ENCODE data around the gene TBKBP1. TPM values are rescaled to one million over a fixed set of nuclear protein-coding genes. Genes with fewer than 3 reads are reported as not detected.

Gene TBKBP1
- total RNA-seq, 4 donors from 2014 or later: 8.2 to 11.0 (median 10.0) TPM

DNA sequence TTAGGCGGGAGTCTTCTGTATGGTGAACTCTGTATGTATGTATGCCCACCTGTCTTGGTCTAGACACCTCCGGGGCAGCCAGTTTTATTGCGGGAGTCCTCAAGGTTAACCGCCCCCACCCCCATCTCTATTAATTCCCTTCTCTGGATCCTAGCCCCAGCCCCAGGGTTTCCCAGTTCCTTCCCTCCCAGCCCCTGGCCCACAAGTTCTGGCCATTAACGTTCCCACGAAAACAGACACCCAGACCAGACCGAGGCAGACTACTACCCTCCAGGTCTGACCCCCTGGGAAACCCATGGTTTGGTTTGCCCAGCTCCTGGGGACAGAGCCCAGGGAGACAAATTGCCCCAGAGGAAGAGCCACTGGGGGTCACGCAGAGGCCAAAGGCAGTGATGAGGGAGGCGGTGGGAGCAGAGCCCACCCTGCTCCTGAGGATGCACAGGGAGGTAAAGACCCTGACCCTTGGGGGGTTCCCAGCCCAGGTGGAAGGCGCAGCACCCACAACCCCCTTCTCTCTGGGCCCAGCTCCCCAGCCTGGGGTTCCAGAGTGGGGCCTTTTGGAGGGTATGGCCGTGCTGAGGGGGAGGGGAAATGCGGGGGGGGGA, 8.5 kb downstream of the TBKBP1 start:
- no peaks in the 10 kb centered on the region for H3K9me3 ChIP-seq
- H3K4me3 ChIP-seq (replicated peaks in 1 of 3): no peak overlapping the region
- H3K36me3 ChIP-seq: peaks cover 0 to 3% of the 10 kb centered on the region in 2 donors
- H3K27me3 ChIP-seq: no peaks in the 10 kb centered on the region
- intact Hi-C loops (cut with DNase I): no loop called here
- WGBS, 2 donors: 88 to 90% methylated on average over 12 of the region's 12 CpGs
- no peak overlapping the region for H3K27ac ChIP-seq
- TF ChIP-seq, protein P1, sequence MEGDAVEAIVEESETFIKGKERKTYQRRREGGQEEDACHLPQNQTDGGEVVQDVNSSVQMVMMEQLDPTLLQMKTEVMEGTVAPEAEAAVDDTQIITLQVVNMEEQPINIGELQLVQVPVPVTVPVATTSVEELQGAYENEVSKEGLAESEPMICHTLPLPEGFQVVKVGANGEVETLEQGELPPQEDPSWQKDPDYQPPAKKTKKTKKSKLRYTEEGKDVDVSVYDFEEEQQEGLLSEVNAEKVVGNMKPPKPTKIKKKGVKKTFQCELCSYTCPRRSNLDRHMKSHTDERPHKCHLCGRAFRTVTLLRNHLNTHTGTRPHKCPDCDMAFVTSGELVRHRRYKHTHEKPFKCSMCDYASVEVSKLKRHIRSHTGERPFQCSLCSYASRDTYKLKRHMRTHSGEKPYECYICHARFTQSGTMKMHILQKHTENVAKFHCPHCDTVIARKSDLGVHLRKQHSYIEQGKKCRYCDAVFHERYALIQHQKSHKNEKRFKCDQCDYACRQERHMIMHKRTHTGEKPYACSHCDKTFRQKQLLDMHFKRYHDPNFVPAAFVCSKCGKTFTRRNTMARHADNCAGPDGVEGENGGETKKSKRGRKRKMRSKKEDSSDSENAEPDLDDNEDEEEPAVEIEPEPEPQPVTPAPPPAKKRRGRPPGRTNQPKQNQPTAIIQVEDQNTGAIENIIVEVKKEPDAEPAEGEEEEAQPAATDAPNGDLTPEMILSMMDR (IDR thresholded peaks at IDR 0.05): no peak
- no peak for TF ChIP-seq POLR2A (IDR thresholded peaks at IDR 0.05)
- H3K4me1 ChIP-seq: no peaks in the 10 kb centered on the region
- DNase-seq: no peak

DNA sequence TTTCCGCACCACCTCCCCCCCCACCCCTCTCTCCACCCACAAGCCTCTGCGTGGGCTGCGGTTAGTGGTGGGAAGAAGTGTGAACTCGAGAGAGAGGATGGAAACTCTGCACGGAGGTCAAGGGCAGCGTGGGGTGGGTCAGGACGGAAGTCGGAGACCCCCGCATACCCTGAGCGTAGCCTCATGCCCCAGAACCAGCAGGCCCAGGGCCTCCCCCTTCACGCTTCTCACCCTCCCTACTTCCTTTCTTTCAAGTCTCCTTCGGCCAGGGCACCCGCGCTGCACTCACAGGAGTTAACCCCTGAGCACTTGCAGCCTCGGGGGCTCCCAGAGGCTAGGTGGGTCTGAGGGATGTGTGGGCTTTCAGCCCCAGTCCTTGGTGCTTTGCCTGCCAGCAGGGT, 9.2 kb downstream of the TBKBP1 start:
- no peak overlapping the region for H3K27ac ChIP-seq
- H3K4me3 ChIP-seq (replicated peaks in 1 of 3): no peak overlapping the region
- 69 to 80% methylated on average over 14 to 15 of the region's 15 CpGs for WGBS, 2 donors
- TF ChIP-seq, protein P1 (IDR thresholded peaks at IDR 0.05): no peak
- no peak for TF ChIP-seq POLR2A (IDR thresholded peaks at IDR 0.05)
- H3K27me3 ChIP-seq: no peaks in the 10 kb centered on the region
- peaks cover 0 to 3% of the 10 kb centered on the region in 2 donors for H3K36me3 ChIP-seq
- H3K4me1 ChIP-seq: no peaks in the 10 kb centered on the region
- H3K9me3 ChIP-seq: no peaks in the 10 kb centered on the region
- intact Hi-C loops (cut with DNase I): no loop called here
- no peak for DNase-seq

DNA sequence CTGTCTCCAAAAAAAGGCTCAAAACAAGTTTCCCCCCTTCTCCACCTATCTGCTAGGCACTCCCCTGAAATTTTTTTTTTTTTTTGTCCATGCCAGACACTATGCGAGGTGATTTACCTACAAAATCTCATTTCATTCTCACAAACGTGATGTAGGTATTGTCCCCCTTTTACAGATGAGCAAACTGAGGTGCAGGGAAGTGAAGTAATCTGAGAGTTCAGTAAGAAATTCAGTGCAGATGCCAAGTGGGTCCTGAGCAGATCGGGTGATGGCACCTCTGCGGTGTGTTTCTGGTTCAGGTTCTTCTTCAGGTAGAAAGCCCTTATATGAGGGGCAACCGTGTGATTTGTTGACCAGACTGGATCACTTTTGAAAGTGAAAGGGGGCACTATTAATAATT, 9.7 kb downstream of the TBKBP1 start:
- H3K4me3 ChIP-seq (replicated peaks in 1 of 3): no peak overlapping the region
- no peaks in the 10 kb centered on the region for H3K9me3 ChIP-seq
- TF ChIP-seq, protein P1 (IDR thresholded peaks at IDR 0.05): no peak
- no peak for TF ChIP-seq POLR2A (IDR thresholded peaks at IDR 0.05)
- no peaks in the 10 kb centered on the region for H3K4me1 ChIP-seq
- no peak overlapping the region for H3K27ac ChIP-seq
- no peak for DNase-seq
- intact Hi-C loops (cut with DNase I): no loop called here
- peaks cover 0 to 3% of the 10 kb centered on the region in 2 donors for H3K36me3 ChIP-seq
- H3K27me3 ChIP-seq: no peaks in the 10 kb centered on the region
- WGBS, 2 donors: 90 to 94% methylated on average over 5 of the region's 5 CpGs

DNA sequence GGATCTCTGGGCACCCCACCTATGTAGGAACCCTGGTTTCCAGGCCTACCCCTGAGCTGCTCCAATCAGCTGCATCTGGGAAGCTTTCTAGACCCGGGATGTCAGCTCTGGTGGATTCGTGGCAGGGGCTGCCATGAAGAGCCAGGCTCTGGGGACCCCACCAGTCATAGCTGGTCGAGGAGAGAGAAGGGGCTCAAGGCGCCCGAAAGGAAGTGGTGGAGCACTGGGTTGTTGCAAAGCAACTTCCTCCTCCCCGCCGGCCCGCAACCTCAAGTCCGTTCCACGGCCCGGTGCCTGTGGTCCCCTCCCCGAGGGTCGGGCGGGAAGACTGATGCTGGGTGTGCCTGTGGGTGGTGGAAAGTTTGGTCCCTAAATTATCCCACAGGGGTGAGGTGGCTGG, 10.2 kb downstream of the TBKBP1 start:
- DNase-seq: no peak
- Histone ChIP-seq H3K4me1 (peaks cover 0 to under 1% of the 10 kb centered on the region in 2 donors), H3K36me3 (peaks cover 0 to 3% of the 10 kb centered on the region in 2 donors), H3K4me3 (replicated peaks in 1 of 3) (no peak overlapping the region), H3K27me3 (no peaks in the 10 kb centered on the region), H3K27ac (no peak overlapping the region), H3K9me3 (no peaks in the 10 kb centered on the region)
- 73 to 88% methylated on average over 13 to 14 of the region's 14 CpGs for WGBS, 2 donors
- intact Hi-C loops (cut with DNase I): no loop called here
- TF ChIP-seq POLR2A (IDR thresholded peaks at IDR 0.05): no peak

DNA sequence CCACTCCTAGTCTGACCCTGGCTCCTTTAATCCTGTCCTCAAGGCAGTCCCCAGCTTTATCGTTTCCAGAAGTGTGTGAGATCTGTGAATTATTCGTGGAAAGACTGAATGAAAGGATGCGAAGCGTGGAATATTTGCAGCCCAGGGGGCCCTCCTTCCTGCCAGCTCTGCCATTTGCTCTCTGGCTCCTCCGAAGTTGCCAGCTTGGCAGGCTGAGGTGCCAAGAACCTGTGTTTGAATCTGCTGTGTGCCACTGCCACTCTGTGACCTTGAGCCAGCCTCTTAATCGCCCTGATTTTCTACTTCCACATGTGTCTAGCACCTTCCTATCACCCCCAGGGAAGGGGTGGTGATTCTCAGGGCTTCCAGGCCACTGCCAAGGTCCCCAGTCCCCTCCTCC, 10.8 kb downstream of the TBKBP1 start:
- 74 to 75% methylated on average over 6 of the region's 6 CpGs for WGBS, 2 donors
- peaks cover 0 to 4% of the 10 kb centered on the region in 2 donors for H3K4me1 ChIP-seq
- intact Hi-C loops (cut with DNase I): no loop called here
- no peaks in the 10 kb centered on the region for H3K36me3 ChIP-seq
- no peak overlapping the region for H3K27ac ChIP-seq
- no peak for TF ChIP-seq POLR2A (IDR thresholded peaks at IDR 0.05)
- TF ChIP-seq, protein P1 (IDR thresholded peaks at IDR 0.05): no peak
- no peaks in the 10 kb centered on the region for H3K9me3 ChIP-seq
- no peaks in the 10 kb centered on the region for H3K27me3 ChIP-seq
- H3K4me3 ChIP-seq (replicated peaks in 1 of 3): no peak overlapping the region
- DNase-seq: no peak

All from thyroid gland (tissue), 4 donors.